H1 (cell line): ENCODE data around the gene DACH2. TPM values are rescaled to one million over a fixed set of nuclear protein-coding genes. Genes with fewer than 3 reads are reported as not detected.

Experiments
- CTCF ChIA-PET: fragments of 300-600 bp; sonication (Branson Sonifier 250); formaldehyde crosslinking; loops from one replicate; lab custom pipeline; 2021; ENCODE audit not compliant: partially characterized antibody; lab: Charles Lee
- POLR2A ChIA-PET: fragments of 300-600 bp; sonication (Branson Sonifier 250); formaldehyde crosslinking; loops from one replicate; lab custom pipeline; 2021; ENCODE audit warnings: inconsistent platforms; ENCODE audit not compliant: partially characterized antibody; lab: Charles Lee
- DNase-seq, 2 experiments: peaks; one replicate each; pipeline versions ENCODE4 v3.0.0 to v3.0.0-alpha.2; 2010 to 2022; ENCODE audit warnings: low spot score in 2 of 2, low read depth in 1 of 2, mixed read lengths in 1 of 2
- FAIRE-seq: peaks from 2 replicates; lab custom pipeline; 2011; peaks lifted over from hg19 to GRCh38; lab: Jason Lieb, UNC
- H2AFZ ChIP-seq: 2 replicates; pipeline ENCODE4 v1.8.1; 2012; ENCODE audit warnings: low read length, inconsistent platforms
- H2AK5ac ChIP-seq: 2 replicates; pipeline ENCODE4 v1.6.1; 2013; ENCODE audit warnings: low read depth, low read length
- H2BK120ac ChIP-seq: replicated peaks from 2 replicates; pipeline ENCODE3; 2013; ENCODE audit warnings: low read depth, low read length, inconsistent platforms
- H2BK12ac ChIP-seq: 2 replicates; pipeline ENCODE4 v1.6.1; 2013; ENCODE audit warnings: low read depth, low read length
- H2BK15ac ChIP-seq: 2 replicates; pipeline ENCODE4 v1.6.1; 2013; ENCODE audit warnings: low read length
- H2BK20ac ChIP-seq: 2 replicates; pipeline ENCODE4 v1.6.1; 2013; ENCODE audit warnings: low read length
- H2BK5ac ChIP-seq: 2 replicates; pipeline ENCODE4 v1.6.1; 2013; ENCODE audit warnings: low read depth, low read length
- H3K14ac ChIP-seq: 2 replicates; pipeline ENCODE4 v1.6.1; 2013; ENCODE audit warnings: inconsistent platforms; ENCODE audit not compliant: insufficient read length
- H3K18ac ChIP-seq: 2 replicates; pipeline ENCODE4 v1.6.1; 2013; ENCODE audit warnings: low read length; ENCODE audit errors: extremely low read depth
- H3K23ac ChIP-seq: 2 replicates; pipeline ENCODE4 v1.6.1; 2013; ENCODE audit warnings: inconsistent platforms; ENCODE audit not compliant: insufficient read length
- H3K23me2 ChIP-seq: 2 replicates; pipeline ENCODE4 v1.6.1; 2013; ENCODE audit warnings: low read depth, low read length
- H3K27ac ChIP-seq: 2 replicates; pipeline ENCODE4 v1.6.1; 2011; ENCODE audit warnings: low read depth, low read length, inconsistent platforms
- H3K27me3 ChIP-seq, 4 experiments: replicated peaks in 1 of 4; 1 replicate in 1 of 4; 2 replicates in 3 of 4; pipeline versions ENCODE4 v1.6.1 to v1.8.1; 2011 to 2013; ENCODE audit warnings: low read length in 3 of 4, mild to moderate bottlenecking in 3 of 4, inconsistent platforms in 2 of 4, mixed read lengths in 2 of 4, moderate library complexity in 1 of 4; ENCODE audit not compliant: control insufficient read depth in 3 of 4, insufficient read depth in 3 of 4; ENCODE audit errors: extremely low read depth in 1 of 4
- H3K36me3 ChIP-seq, 4 experiments: 2 replicates each; pipeline versions ENCODE4 v1.6.1 to v1.8.1; 2011 to 2013; ENCODE audit warnings: mild to moderate bottlenecking in 4 of 4, low read length in 3 of 4, moderate library complexity in 2 of 4, control low read depth in 1 of 4, inconsistent platforms in 1 of 4; ENCODE audit not compliant: insufficient read depth in 4 of 4, control insufficient read depth in 2 of 4
- H3K4ac ChIP-seq: replicated peaks from 2 replicates; pipeline ENCODE3; 2013; ENCODE audit warnings: low read length, low read depth, mixed read lengths, inconsistent platforms; ENCODE audit not compliant: insufficient read length
- H3K4me1 ChIP-seq, 4 experiments: replicated peaks in 1 of 4; 1 replicate in 1 of 4; 2 replicates in 3 of 4; pipeline versions ENCODE4 v1.6.1 to v1.8.1; 2011 to 2013; ENCODE audit warnings: low read length in 3 of 4, inconsistent platforms in 2 of 4, mixed read lengths in 1 of 4; ENCODE audit not compliant: insufficient read depth in 4 of 4, control insufficient read depth in 3 of 4
- H3K4me2 ChIP-seq, 2 experiments: 2 replicates each; pipeline versions ENCODE4 v1.6.1 to v1.8.1; 2011 to 2013; ENCODE audit warnings: low read depth in 2 of 2, low read length in 2 of 2, control low read depth in 1 of 2, inconsistent platforms in 1 of 2, mild to moderate bottlenecking in 1 of 2; ENCODE audit not compliant: insufficient read depth in 1 of 2
- H3K4me3 ChIP-seq, 4 experiments: fragments of 200-600, 300-600 bp in 1 of 4; sonication (generic), shearing (Covaris generic), sonication (Bioruptor Twin) in 1 of 4; 2 replicates each; pipeline versions ENCODE4 v1.5.1 to v1.8.1; 2011 to 2016; ENCODE audit warnings: low read length in 4 of 4, low read depth in 3 of 4, control low read depth in 2 of 4, inconsistent platforms in 2 of 4, mild to moderate bottlenecking in 2 of 4, mixed read lengths in 1 of 4, moderate library complexity in 1 of 4; ENCODE audit not compliant: insufficient read depth in 2 of 4; ENCODE audit errors: extremely low read depth in 1 of 4
- H3K56ac ChIP-seq: replicated peaks from 2 replicates; pipeline ENCODE3; 2013; ENCODE audit warnings: low read depth, mild to moderate bottlenecking, mixed read lengths, low read length, inconsistent platforms; ENCODE audit not compliant: insufficient read length
- H3K79me1 ChIP-seq: 2 replicates; pipeline ENCODE4 v1.6.1; 2013; ENCODE audit warnings: low read depth, low read length, control low read depth
- H3K79me2 ChIP-seq, 2 experiments: 2 replicates each; pipeline versions ENCODE4 v1.6.1 to v1.8.1; 2012 to 2013; ENCODE audit warnings: low read length in 2 of 2, mild to moderate bottlenecking in 2 of 2, inconsistent platforms in 1 of 2; ENCODE audit not compliant: insufficient read depth in 2 of 2, control insufficient read depth in 1 of 2
- H3K9ac ChIP-seq, 4 experiments: replicated peaks in 1 of 4; 1 replicate in 1 of 4; 2 replicates in 3 of 4; pipeline versions ENCODE4 v1.6.1 to v1.8.1; 2011 to 2013; ENCODE audit warnings: low read depth in 3 of 4, low read length in 3 of 4, control low read depth in 2 of 4, mild to moderate bottlenecking in 2 of 4, moderate library complexity in 2 of 4, inconsistent platforms in 1 of 4; ENCODE audit errors: extremely low read depth in 1 of 4
- H3K9me3 ChIP-seq, 2 experiments: 2 replicates each; pipeline versions ENCODE4 v1.6.1 to v1.8.1; 2012 to 2013; ENCODE audit warnings: mild to moderate bottlenecking in 2 of 2, moderate library complexity in 2 of 2, control low read depth in 1 of 2, inconsistent platforms in 1 of 2, low read depth in 1 of 2, low read length in 1 of 2, mixed read lengths in 1 of 2; ENCODE audit not compliant: insufficient read depth in 2 of 2
- H4K20me1 ChIP-seq, 2 experiments: replicated peaks in 1 of 2; 2 replicates each; pipeline versions ENCODE3 to v1.8.1; 2011 to 2013; ENCODE audit warnings: inconsistent platforms in 2 of 2, low read length in 2 of 2, mild to moderate bottlenecking in 1 of 2; ENCODE audit not compliant: insufficient read depth in 2 of 2, control insufficient read depth in 1 of 2
- H4K5ac ChIP-seq: 2 replicates; pipeline ENCODE4 v1.6.1; 2013; ENCODE audit warnings: low read length, low read depth, mixed read lengths, inconsistent platforms; ENCODE audit not compliant: insufficient read length
- H4K8ac ChIP-seq: 2 replicates; pipeline ENCODE4 v1.8.0; 2013; ENCODE audit warnings: mild to moderate bottlenecking, moderate library complexity, low read length, inconsistent platforms; ENCODE audit not compliant: insufficient read depth; ENCODE audit errors: extremely low read depth
- H4K91ac ChIP-seq: replicated peaks from 2 replicates; pipeline ENCODE3; 2013; ENCODE audit warnings: low read length, mixed read lengths, inconsistent platforms; ENCODE audit not compliant: insufficient read length
- BCL11A ChIP-seq, 2 experiments: IDR thresholded peaks; one replicate each; pipeline ENCODE4 v1.6.1; 2011; ENCODE audit warnings: low read depth in 2 of 2, low read length in 2 of 2, mild to moderate bottlenecking in 2 of 2
- CBX8 ChIP-seq: fragments of 300-800, 300-1000 bp; sonication (generic); IDR thresholded peaks from 2 replicates; pipeline ENCODE4 v1.7.1; 2016; ENCODE audit warnings: low read depth, low read length, borderline replicate concordance
- CREB1 ChIP-seq: IDR thresholded peaks from 2 replicates; pipeline ENCODE4 v1.6.1; 2012; ENCODE audit warnings: inconsistent platforms
- E2F6 ChIP-seq: IDR thresholded peaks from 2 replicates; pipeline ENCODE4 v1.6.1; 2012; ENCODE audit warnings: inconsistent platforms
- EZH2 ChIP-seq: fragments of 200-600 bp; sonication (generic); IDR thresholded peaks from 2 replicates; pipeline ENCODE4 v1.7.1; 2012; ENCODE audit warnings: low read depth, mild to moderate bottlenecking, moderate library complexity, low read length, inconsistent platforms; ENCODE audit not compliant: severe bottlenecking
- KDM1A ChIP-seq: fragments of 200-600, 300-600 bp; sonication (generic); IDR thresholded peaks from 2 replicates; pipeline ENCODE4 v1.7.1; 2016; ENCODE audit warnings: mild to moderate bottlenecking, low read length, borderline replicate concordance
- KDM4A ChIP-seq: IDR thresholded peaks from one replicate; pipeline ENCODE4 v1.7.1; 2012; ENCODE audit warnings: low read depth, mild to moderate bottlenecking, moderate library complexity, low read length, inconsistent platforms; ENCODE audit not compliant: severe bottlenecking
- MAX ChIP-seq: IDR thresholded peaks from 2 replicates; pipeline ENCODE4 v1.6.1; 2012; ENCODE audit warnings: inconsistent platforms
- NANOG ChIP-seq: IDR thresholded peaks from 2 replicates; pipeline ENCODE4 v1.6.1; 2011; ENCODE audit warnings: low read length, low read depth, mild to moderate bottlenecking, inconsistent platforms; ENCODE audit not compliant: insufficient read depth, poor library complexity, severe bottlenecking
- PHF8 ChIP-seq: fragments of 200-600 bp; sonication (generic); conservative IDR thresholded peaks from 2 replicates; pipeline ENCODE4 v1.7.1; 2012; ENCODE audit warnings: low read depth, mild to moderate bottlenecking, inconsistent platforms, low read length, moderate library complexity
- POLR2A ChIP-seq, 2 experiments: IDR thresholded peaks; 1 replicate in 1 of 2; 2 replicates in 1 of 2; pipeline ENCODE4 v1.6.1; 2011; ENCODE audit warnings: low read depth in 2 of 2, low read length in 2 of 2, mild to moderate bottlenecking in 2 of 2; ENCODE audit errors: control extremely low read depth in 1 of 2
- RFX5 ChIP-seq: IDR thresholded peaks from 2 replicates; pipeline ENCODE4 v1.6.1; 2011; ENCODE audit warnings: low read depth, low read length, improper control_type of control experiment, borderline replicate concordance
- SP4 ChIP-seq: IDR thresholded peaks from 2 replicates; pipeline ENCODE4 v1.6.1; 2012; ENCODE audit warnings: low read length, inconsistent platforms
- TBP ChIP-seq: IDR thresholded peaks from 2 replicates; pipeline ENCODE4 v1.6.1; 2011; ENCODE audit warnings: low read depth, low read length, improper control_type of control experiment
- WGBS, 2 experiments: shearing (Covaris generic) in 1 of 2; methylation state at CpG; one replicate each; pipeline versions ENCODE4 v1.1.6 to v1.1.7; 2013 to 2015; ENCODE audit warnings: low lambda C conversion rate in 2 of 2, mixed read lengths in 2 of 2, inconsistent platforms in 1 of 2, low coverage in 1 of 2, missing lambda C conversion rate in 1 of 2; ENCODE audit not compliant: insufficient replicate concordance in 2 of 2, insufficient coverage in 1 of 2, insufficient read length in 1 of 2; ENCODE audit errors: extremely low coverage in 1 of 2, missing lambda C conversion rate in 1 of 2; 5-methylcytosine and 5-hydroxymethylcytosine counted together
- polyA plus RNA-seq, 7 experiments: library from polyadenylated mRNA; depleted of rRNA in 3 of 7; stranded (reverse) in 5 of 7; unstranded in 2 of 7; fragments of >200 nt in 5 of 7; fragments of 200-250 nt in 2 of 7; gene quantifications; 1 replicate in 5 of 7; 2 replicates in 1 of 7; 4 replicates in 1 of 7; pipeline versions ENCODE4 v1.2.1 to v1.2.3, GENCODE V29; 2011 to 2013; ENCODE audit warnings: missing spikeins in 2 of 7, mixed read lengths in 2 of 7
- total RNA-seq: library from RNA; stranded (reverse); fragmentation: NEBNext Ultra II Directional; extraction: Animal tissue kit (Norgen Biotek cat#: 25700); gene quantifications from 2 replicates; pipeline ENCODE4 v1.2.1, GENCODE V29; 2021

Gene DACH2
- total and polyA plus RNA-seq, 2 of the 8 experiments (the other 6 are each of a cell fraction or from before 2014, with no cell fraction given): 1.0 to 1.8 TPM

GRCh38 chrX:86809651-86810050 is 661.4 kb downstream of the DACH2 start:
- Histone ChIP-seq H3K9ac (no peak overlapping the region), H3K36me3 (peaks cover 0 to 2% (median 0%) of the 10 kb centered on the region in 4 experiments; a peak in 1 of 8 replicates), H2BK15ac (no peak overlapping the region), H3K79me1 (no peaks in the 10 kb centered on the region), H3K4me1 (no peaks in the 10 kb centered on the region), H2BK12ac (no peak overlapping the region), H3K4ac (no peak overlapping the region), H2BK120ac (no peak overlapping the region), H3K14ac (no peak overlapping the region), H3K79me2 (no peaks in the 10 kb centered on the region), H4K5ac (no peak overlapping the region), H3K23me2 (no peaks in the 10 kb centered on the region), H3K27ac (no peak overlapping the region), H2AK5ac (no peak overlapping the region)
- DNase-seq: no peak
- whole genome bisulfite sequencing, 2 experiments: 88% methylated on average over 2 of the region's 2 CpGs; no CpG with 5 or more reads in 1 of the 2 experiments
- TF ChIP-seq CREB1 (no peak), E2F6 (no peak), POLR2A (IDR thresholded peaks at IDR 0.05; ENCODE audit: control extremely low read depth in 1 of 2, low read depth in 2 of 2, low read length in 2 of 2) (no peak), TBP (no peak), BCL11A (IDR thresholded peaks at IDR 0.05; ENCODE audit: low read depth in 2 of 2, low read length in 2 of 2) (no peak), RFX5 (no peak), KDM4A (no peak), NANOG (no peak), EZH2 (no peak), KDM1A (no peak), PHF8 (no peak), CBX8 (no peak), SP4 (no peak), MAX (no peak)
- TF ChIP-seq, all 59 proteins: peak for 0
- Histone ChIP-seq H4K20me1 (no peaks in the 10 kb centered on the region), H3K4me3 (no peak overlapping the region), H3K56ac (no peak overlapping the region), H2AFZ (no peak overlapping the region), H3K27me3 (no peaks in the 10 kb centered on the region), H4K8ac (no peak overlapping the region), H3K18ac (no peak overlapping the region), H4K91ac (no peak overlapping the region), H2BK20ac (no peak overlapping the region), H2BK5ac (no peak overlapping the region), H3K4me2 (no peak overlapping the region), H3K23ac (no peak overlapping the region), H3K9me3 (peaks cover 4 to 9% of the 10 kb centered on the region in 2 experiments; a peak in 2 of 4 replicates)
- no peak for FAIRE-seq
- ChIA-PET CTCF (no interaction called here), POLR2A (no interaction called here)
